Nephron progenitor cell (in vitro differentiated cells): ENCODE data around the gene TYMS.
A peak's percentile ranks its signal among the peaks of the same experiment; 100 is the strongest.

Experiments used
- DNase-seq: peaks from one replicate; pipeline ENCODE4 v3.0.0; 2021
- H3K27ac Mint-ChIP-seq: 2 replicates; pipeline ENCODE4 v1.8.0; 2021; ENCODE audit warnings: mild to moderate bottlenecking, moderate library complexity, mixed read lengths
- H3K27me3 Mint-ChIP-seq: 2 replicates; pipeline ENCODE4 v1.8.0; 2021; ENCODE audit warnings: mild to moderate bottlenecking, low read depth, mixed read lengths; ENCODE audit not compliant: poor library complexity
- H3K36me3 Mint-ChIP-seq: 2 replicates; pipeline ENCODE4 v1.8.0; 2021; ENCODE audit warnings: low read depth, mixed read lengths
- H3K4me1 Mint-ChIP-seq: 2 replicates; pipeline ENCODE4 v1.8.0; 2021; ENCODE audit warnings: mixed read lengths
- H3K4me3 Mint-ChIP-seq: 2 replicates; pipeline ENCODE4 v1.8.0; 2021; ENCODE audit warnings: mild to moderate bottlenecking, moderate library complexity, mixed read lengths
- H3K9me3 Mint-ChIP-seq: 2 replicates; pipeline ENCODE4 v1.8.0; 2021; ENCODE audit warnings: mild to moderate bottlenecking, moderate library complexity, mixed read lengths
- TF ChIP-seq, protein P1 (sequence below): fragments of 200-600 bp; sonication (generic); IDR thresholded peaks from 2 replicates; pipeline ENCODE4 v1.5.0; 2021; ENCODE audit warnings: antibody characterized with exemption

TYMS gene

DNA sequence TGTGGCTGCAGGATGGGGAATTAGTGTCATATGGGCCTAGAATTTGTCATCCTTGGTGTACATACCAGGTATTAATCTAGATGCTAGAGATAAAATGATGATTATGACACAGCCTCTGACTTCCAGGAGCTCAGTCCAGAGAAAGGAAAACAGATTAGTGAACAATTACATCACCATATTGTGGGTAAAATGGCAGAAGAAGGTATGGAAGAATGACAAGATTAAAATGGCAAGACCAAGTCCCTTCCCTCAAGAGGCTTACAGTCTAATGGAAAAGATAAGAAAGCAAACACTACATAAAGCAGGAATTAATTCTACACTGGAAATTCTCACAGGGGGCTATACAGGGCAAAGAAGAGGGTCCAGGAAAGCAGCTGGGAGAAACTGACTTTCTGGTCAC is 25.9 kb upstream of the TYMS start:
- Mint-ChIP-seq H3K4me3 (no peak overlapping the region), H3K36me3 (peaks cover 9% of the 10 kb centered on the region), H3K27ac (no peak overlapping the region), H3K9me3 (peaks cover 3% of the 10 kb centered on the region), H3K4me1 (peaks cover 4% of the 10 kb centered on the region), H3K27me3 (peaks cover 3% of the 10 kb centered on the region)
- TF ChIP-seq, protein P1, sequence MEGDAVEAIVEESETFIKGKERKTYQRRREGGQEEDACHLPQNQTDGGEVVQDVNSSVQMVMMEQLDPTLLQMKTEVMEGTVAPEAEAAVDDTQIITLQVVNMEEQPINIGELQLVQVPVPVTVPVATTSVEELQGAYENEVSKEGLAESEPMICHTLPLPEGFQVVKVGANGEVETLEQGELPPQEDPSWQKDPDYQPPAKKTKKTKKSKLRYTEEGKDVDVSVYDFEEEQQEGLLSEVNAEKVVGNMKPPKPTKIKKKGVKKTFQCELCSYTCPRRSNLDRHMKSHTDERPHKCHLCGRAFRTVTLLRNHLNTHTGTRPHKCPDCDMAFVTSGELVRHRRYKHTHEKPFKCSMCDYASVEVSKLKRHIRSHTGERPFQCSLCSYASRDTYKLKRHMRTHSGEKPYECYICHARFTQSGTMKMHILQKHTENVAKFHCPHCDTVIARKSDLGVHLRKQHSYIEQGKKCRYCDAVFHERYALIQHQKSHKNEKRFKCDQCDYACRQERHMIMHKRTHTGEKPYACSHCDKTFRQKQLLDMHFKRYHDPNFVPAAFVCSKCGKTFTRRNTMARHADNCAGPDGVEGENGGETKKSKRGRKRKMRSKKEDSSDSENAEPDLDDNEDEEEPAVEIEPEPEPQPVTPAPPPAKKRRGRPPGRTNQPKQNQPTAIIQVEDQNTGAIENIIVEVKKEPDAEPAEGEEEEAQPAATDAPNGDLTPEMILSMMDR = no peak
- no peak for DNase-seq

DNA sequence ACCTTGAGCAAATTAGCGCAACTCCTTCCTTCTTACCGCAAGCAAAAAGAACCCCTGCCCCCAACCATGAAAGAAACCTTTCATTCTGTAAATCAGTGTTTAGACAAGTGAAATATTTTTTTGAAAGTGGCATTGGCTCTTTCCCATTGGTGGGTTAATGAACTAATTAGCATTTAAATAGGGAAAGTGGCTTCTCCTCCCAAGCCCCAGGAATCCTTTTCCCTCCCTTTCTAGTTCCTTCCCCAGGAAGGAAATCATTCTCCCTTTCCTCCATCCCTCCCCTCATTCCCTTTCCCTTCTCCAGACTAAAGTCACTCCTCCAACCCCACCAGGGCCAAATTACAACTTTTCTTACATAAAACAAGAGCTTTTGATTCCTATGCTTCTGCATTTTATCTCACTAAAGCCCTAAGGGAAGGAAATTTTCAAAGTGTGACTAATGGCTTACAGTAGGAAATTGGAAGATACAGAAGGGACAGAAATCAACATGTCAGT is 22.9 kb upstream of the TYMS start:
- Mint-ChIP-seq H3K9me3 (peaks cover 6% of the 10 kb centered on the region), H3K27me3 (peaks cover 8% of the 10 kb centered on the region), H3K4me3 (no peak overlapping the region), H3K27ac (peak overlapping the region; percentile 49), H3K36me3 (peaks cover 13% of the 10 kb centered on the region), H3K4me1 (peaks cover 4% of the 10 kb centered on the region)
- TF ChIP-seq, protein P1 = no peak
- no peak for DNase-seq

GRCh38 chr18:635171-635570 is 22.3 kb upstream of the TYMS start:
- H3K36me3 Mint-ChIP-seq = peaks cover 13% of the 10 kb centered on the region
- peaks cover 5% of the 10 kb centered on the region for H3K9me3 Mint-ChIP-seq
- TF ChIP-seq, protein P1 = no peak
- H3K27ac Mint-ChIP-seq = no peak overlapping the region
- no peak overlapping the region for H3K4me3 Mint-ChIP-seq
- no peak for DNase-seq
- peaks cover 8% of the 10 kb centered on the region for H3K27me3 Mint-ChIP-seq
- H3K4me1 Mint-ChIP-seq = peaks cover 4% of the 10 kb centered on the region

GRCh38 chr18:641224-641623 is 16.2 kb upstream of the TYMS start:
- Mint-ChIP-seq H3K9me3 (peaks cover 3% of the 10 kb centered on the region), H3K4me1 (no peaks in the 10 kb centered on the region), H3K4me3 (no peak overlapping the region), H3K27me3 (peaks cover 5% of the 10 kb centered on the region), H3K36me3 (peaks cover 4% of the 10 kb centered on the region), H3K27ac (no peak overlapping the region)
- TF ChIP-seq, protein P1 = no peak
- no peak for DNase-seq

GRCh38 chr18:644395-645004 is 13.0 kb upstream of the TYMS start:
- H3K4me3 Mint-ChIP-seq = no peak overlapping the region
- H3K9me3 Mint-ChIP-seq = no peaks in the 10 kb centered on the region
- TF ChIP-seq, protein P1 = no peak
- no peaks in the 10 kb centered on the region for H3K27me3 Mint-ChIP-seq
- no peaks in the 10 kb centered on the region for H3K4me1 Mint-ChIP-seq
- no peaks in the 10 kb centered on the region for H3K36me3 Mint-ChIP-seq
- no peak overlapping the region for H3K27ac Mint-ChIP-seq
- DNase-seq = no peak

- H3K9me3 Mint-ChIP-seq = no peaks in the 10 kb centered on the region
- no peaks in the 10 kb centered on the region for H3K36me3 Mint-ChIP-seq
- H3K27ac Mint-ChIP-seq = no peak overlapping the region
- H3K4me1 Mint-ChIP-seq = no peaks in the 10 kb centered on the region
- no peaks in the 10 kb centered on the region for H3K27me3 Mint-ChIP-seq
- TF ChIP-seq, protein P1 = no peak
- no peak for DNase-seq
- no peak overlapping the region for H3K4me3 Mint-ChIP-seq
Measured at GRCh38 chr18:647304-647703, 10.1 kb upstream of the TYMS start.
